Right lung (tissue), 5 donors: Measurements from ENCODE around the gene PFKL. TPM values are rescaled to one million over a fixed set of nuclear protein-coding genes. Genes with fewer than 3 reads are reported as not detected.

ENCODE experiments used
- DNase-seq, 2 donors: peaks; one replicate each; pipeline ENCODE4 v3.0.0-alpha.2; 2013
- polyA plus RNA-seq, 5 donors: library from polyadenylated mRNA; unstranded; fragments of 120-200 nt; gene quantifications; one replicate each; pipeline versions ENCODE4 v1.2.1 to v1.2.3, GENCODE V29; 2013; ENCODE audit warnings: inconsistent platforms in 1 of 5, low replicate concordance in 1 of 5; ENCODE audit not compliant: insufficient read length in 5 of 5, insufficient read depth in 1 of 5

PFKL gene
- polyA plus RNA-seq, 5 donors = 65.3 to 121 (median 90.0) TPM

DNA sequence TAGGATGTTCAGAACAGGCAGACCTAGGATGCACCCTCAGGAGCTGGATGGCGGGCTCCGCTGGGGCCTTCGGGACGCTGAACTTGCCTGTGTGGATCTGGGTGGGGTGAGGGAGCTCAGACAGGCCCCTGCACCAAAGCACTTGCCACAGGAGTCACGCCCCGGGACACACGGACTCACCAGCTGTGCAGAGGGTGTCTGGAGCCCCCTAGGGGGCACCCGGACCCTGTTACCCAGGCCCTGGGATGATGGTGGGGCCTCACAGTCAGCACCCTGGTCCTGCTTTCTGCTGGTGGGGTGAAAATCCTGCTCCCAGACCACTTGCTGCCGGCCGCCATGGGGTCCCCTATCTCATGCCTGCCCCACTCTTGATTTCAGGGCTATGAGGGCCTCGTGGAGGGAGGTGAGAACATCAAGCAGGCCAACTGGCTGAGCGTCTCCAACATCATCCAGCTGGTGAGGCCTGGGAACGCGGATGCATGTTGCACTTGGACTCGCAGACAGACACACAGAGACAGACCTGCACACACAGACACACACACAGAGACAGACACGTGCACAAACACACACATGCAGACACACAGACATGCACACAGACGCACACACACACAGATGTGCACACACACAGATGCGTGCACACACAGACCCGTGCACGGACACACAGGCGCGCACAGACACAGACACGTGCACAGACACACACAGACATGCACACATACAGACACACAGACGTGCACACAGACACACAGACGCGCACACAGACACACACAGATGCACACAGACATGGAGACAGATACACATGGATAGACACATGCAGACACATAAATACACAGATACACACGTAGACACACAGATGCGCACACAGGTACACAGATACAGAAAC is 11.0 kb downstream of the PFKL start:
- DNase-seq = no peak

DNA sequence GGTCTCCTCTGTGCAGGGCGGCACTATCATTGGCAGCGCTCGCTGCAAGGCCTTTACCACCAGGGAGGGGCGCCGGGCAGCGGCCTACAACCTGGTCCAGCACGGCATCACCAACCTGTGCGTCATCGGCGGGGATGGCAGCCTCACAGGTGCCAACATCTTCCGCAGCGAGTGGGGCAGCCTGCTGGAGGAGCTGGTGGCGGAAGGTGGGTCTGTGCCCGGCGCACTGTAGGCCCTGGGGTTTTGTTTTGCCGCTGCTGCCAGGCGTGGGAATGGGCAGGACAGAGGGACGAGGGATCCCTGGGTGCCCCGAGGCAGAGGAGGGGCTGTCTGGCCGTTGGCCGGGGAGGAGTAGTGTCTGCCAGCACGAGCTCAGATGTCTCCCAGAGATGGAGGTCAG is 12.2 kb downstream of the PFKL start:
- no peak for DNase-seq

DNA sequence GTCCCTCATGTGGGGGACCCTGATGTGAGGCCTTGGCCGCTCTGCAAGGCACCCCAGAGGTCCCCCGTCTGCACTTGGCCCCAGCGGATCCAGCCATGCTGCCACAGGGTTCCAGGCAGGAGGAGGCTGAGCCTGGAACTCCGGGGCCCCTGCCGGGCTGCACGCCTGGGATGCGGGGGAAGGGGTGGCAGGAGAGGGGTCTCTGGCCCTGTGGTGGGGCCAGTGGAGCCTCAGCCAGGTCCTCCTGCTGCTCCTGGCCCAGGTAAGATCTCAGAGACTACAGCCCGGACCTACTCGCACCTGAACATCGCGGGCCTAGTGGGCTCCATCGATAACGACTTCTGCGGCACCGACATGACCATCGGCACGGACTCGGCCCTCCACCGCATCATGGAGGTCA is 12.9 kb downstream of the PFKL start:
- no peak for DNase-seq

DNA sequence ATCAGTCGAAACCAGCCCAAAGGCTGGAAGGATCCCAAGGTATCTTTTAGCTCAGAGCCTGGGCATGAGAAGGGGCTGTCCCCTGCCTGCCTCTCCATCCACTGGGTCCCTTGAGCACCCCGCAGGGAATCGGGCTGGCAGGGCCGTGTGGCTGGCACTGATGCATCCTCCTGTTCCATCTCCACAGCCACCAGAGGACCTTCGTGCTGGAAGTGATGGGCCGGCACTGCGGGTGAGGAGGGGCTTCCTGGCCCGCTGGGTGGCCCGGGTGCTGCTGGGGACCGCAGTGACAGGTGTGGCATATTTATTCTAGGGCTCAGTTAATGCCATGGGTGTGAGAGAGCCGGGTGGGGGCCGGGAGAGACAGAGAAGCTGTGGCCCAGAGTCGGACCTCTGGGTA is 13.6 kb downstream of the PFKL start:
- DNase-seq = no peak

DNA sequence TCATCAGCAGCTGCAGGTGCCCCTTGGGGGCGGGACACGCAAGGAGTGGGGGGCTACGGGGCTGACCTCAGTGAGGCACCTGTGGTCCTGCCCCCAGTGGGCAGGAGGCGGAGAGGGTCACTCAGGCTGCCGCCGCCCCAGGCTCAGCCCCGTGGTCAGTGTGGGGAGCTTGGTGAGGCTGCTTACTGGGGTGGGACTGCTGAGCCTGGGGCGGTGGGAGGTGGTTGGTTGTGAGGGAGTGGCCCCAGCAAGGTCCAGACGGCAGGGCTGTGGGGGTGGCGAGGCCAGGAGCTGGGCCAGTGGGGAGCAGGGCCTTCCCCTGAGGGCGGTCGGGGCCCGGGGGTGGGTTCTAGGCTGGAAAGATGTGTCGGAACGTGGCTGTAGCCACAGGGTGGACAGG is 14.3 kb downstream of the PFKL start:
- DNase-seq = no peak

DNA sequence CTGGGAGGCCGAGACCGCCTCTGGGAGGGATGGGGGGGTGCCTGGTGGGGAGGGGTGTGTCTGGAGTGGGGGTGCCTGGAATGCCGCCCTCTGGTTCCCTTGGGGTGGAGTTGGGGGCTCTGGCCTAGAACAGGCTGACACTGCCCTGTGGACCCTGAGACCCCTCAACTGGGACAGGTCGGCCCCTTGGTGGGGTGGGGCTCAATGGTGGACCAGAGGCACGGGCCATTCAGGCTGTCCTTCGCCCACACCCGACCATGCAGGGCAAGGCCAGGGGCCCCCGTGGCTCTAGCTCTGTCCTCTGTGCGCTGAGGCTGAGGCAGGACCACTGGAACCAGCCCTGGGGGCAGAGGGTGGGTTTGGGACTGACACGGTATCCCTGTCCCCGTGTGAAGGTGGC is 14.7 kb downstream of the PFKL start:
- DNase-seq = no peak

DNA sequence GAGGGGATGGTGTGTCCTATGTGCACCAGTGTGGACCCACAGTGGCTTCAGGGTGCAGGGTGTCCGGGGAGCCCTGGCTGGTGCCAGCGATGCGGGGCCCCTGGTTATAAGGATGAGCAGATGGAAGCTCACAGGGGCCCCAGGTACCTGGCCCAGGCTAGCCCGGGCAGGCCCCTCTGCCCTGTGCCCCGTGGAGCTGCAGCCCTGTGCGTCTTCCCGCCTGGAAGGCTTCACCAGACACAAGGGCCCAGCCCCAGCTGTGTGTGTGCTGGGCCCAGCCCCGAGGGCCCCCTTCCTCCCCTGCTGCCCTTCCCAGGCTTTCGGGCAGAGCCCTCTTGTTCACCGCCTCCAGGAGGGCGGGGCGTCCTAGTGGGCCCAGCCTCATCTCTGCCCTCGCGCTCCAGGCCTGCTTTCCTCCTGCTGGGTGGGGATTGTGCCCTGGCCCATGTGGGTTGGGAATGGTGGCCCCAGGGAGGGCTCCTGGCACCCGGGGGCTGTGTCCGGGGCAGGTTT is 15.9 kb downstream of the PFKL start:
- DNase-seq = no peak

DNA sequence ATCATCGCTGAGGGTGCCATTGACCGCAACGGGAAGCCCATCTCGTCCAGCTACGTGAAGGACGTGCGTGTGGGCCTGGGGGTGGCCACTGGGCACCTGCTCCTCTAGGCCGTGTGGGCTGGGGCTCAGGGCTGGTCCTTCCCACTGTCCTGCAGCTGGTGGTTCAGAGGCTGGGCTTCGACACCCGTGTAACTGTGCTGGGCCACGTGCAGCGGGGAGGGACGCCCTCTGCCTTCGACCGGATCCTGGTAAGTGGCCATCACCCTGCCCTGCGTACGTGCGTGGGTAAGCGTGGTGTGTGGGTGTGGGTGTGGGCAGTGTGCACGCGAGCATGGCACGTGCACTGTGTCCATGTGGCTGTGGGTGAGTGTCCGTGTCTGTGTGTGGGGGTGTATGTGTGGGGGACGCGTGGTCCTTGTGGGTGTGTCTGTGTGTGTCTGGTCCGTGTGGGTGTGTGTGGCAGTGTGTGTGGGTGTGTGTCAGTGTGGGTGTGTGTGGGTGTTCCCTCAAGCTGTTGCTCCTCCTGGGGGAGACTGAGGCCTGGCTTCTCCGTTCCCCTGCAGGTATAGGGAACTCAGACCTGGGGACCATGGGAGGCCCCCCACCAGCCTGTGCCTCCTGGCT is 16.5 kb downstream of the PFKL start:
- no peak for DNase-seq

DNA sequence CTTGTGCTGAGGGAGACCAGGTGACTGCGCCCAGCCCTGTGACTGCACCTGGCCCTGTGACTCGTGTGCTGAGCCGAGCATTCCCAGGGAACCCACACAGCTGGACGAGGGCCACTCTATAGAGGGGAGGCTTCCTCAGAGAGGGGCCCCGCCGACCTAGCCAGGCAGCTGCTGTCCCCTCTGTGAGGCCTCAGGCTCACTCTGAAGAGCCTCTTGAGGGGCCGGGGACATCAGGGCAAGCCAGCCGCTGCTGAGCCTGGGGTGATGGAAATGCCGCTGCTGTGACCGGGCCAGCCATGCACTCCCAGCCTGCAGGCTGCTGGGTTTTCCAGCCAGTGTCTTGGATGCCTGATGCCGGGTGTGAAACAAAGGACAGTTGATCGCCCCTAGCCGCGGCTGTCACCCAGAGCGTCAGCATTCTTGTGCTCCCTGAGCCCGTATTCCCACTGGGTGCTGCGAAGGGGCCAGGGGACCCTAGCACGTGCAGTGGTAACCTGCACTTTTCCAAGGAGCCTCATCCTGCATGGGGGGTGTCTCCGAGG is 17.5 kb downstream of the PFKL start:
- no peak for DNase-seq

DNA sequence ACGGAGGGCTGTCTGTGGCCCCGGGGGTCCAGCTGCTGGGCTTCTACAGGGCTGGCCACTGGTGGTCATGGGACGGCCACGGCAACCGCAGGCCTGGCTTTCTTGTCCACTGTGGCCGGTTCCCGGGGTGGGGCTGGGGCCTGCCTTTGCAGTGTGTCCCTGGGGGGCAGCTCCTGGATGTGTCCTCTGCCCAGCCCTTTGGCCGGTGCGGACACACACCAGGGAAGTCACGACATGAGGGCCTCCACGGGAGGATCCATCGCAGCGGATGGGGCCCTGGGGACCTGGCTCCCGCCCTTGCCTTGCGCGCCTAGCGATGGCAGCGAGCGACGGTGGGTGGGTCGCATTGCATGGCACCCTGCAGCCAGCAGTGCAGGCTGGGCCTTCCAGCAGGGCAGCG is 18.0 kb downstream of the PFKL start:
- no peak for DNase-seq

DNA sequence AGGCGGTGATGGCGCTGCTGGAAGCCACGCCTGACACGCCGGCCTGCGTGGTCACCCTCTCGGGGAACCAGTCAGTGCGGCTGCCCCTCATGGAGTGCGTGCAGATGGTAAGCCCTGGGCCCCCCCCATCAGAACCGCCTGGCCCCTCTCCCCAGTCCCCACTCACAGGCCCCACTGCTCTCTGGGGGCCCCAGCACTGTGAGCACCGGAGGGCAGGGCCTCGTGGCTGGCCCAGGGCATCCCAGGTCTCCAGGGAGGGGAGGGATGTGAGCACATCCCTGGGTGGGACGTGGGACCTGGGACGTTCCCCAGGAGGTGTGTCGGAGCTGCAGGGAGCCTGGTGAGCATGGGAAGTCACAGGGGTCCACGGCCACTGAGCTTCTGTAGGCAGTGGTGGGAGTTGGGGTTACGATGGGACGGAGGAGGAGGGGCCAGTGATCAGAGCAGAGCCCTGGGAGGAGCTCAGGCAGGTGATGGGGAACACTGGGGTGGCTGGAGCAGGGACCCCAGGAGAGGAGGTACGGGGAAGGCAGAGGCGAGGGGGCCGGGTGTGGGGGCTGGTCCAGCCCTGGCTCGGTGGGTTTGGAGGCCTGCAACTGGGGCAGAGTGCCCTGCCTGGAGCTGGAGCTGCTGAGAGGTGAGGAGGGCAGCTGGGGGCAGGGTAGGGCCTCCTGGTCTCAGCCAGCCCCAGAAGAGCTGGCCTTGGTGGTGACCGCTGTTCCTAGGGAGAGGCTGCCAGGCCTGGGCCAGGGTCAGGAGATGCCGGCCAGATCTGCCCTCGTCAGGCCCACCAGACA is 18.8 kb downstream of the PFKL start:
- no peak for DNase-seq

DNA sequence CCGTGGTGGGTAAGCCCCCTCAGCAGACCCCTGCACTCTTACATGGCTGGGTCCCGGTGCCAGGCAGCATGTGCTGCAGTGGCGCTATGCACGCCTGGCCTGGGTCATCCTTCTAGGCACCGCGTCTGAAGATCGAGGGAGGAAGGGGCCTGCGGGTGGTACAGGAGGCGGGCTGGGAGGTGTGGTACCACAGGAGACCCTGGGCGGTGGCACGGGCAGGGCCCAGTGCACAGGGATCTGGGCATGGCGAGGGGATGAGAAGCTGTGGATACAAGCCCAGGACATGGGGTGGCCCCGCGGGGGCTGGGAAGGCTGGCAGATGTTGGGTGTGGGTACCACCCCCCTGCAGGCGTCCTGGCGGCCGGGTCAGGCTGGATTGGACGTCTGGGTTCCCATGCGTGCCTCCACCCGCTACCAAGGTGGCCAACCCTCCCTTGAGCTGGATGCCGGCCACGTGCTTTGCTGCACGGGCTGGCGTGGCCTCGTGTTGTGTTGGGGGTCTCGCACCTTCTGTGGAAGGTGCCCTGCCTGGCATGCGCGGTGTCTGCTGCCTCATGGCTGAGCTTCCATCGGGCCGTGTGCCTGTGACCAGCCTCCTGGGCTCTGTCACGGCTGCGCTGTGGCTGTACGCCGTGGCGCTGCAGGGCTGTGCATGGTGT is 19.7 kb downstream of the PFKL start:
- no peak for DNase-seq

DNA sequence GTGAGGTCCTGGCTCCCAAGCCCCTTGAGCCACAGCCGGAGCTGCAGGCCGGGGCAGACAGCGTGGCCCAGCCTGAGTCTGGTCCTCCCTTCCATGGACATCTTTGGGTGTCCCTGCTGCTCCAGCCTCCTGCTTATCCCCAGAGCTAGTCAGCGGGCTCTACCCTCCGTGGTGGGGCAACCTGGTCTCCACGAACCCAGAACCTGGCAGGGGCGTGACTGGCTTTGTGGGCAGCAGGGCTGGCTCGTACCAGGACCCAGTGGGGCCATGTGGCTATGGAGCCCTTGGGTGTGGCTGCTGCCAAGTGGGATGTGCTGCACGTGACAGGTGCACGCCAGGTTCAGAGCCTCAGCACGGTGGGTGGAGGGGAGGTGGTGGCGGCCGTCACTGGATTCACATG is 21.0 kb downstream of the PFKL start:
- no peak for DNase-seq

DNA sequence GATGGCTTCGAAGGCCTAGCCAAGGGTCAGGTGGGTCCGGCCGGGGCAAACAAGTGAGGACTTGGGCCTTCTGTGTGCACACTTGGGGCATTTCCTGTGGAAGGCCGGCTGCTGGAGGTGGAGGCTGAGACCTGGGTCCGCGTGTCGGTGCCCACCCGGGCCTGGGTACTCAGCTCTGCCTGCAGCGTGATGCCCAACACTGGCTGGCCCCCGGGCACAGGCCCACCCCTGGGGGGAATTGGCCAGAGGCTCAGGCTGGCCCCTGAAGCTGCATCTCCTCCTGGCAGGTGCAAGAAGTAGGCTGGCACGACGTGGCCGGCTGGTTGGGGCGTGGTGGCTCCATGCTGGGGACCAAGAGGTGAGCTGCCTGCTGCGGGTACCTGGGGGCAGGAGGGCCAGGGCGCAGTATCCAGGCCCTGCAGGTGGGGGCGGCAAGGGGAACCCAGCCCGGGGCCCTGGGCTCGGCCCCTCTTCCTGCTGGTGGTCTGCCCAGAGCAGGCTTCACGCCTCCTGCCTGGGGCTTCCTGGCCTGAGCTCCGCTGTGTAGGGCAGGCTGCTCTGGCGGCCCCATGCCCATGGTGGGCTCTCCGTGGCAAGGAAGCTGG is 22.1 kb downstream of the PFKL start:
- DNase-seq = no peak

DNA sequence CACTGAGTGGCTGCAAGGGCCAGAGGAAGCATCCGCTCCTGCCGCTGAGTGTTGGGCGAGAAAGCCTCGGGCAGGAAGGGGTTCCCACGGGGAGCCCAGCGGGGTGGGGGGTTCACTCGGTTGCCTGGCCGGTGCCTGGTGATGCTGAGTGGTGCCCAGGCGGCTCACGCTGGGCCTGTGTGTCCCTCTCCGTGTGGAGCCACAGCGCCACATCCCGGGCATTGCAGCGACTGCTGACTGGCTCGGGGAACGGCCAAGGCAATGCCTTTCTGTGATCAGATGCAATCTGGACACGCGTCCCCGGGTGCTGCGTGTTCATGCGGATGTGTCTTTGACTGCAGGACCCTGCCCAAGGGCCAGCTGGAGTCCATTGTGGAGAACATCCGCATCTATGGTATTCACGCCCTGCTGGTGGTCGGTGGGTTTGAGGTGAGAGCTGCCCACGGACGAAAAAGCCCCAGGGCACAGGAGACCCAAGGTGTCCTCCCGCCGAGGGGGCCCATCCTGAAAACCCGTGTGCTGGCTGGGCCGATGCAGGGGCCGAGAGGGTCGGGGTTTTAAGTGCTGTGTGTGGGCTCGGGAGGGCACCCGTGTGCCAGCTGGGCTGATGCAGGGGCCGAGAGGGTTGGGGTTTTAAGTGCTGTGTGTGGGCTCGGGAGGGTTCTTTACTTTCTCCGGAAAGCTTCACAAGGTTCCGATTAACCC is 22.9 kb downstream of the PFKL start:
- no peak for DNase-seq

DNA sequence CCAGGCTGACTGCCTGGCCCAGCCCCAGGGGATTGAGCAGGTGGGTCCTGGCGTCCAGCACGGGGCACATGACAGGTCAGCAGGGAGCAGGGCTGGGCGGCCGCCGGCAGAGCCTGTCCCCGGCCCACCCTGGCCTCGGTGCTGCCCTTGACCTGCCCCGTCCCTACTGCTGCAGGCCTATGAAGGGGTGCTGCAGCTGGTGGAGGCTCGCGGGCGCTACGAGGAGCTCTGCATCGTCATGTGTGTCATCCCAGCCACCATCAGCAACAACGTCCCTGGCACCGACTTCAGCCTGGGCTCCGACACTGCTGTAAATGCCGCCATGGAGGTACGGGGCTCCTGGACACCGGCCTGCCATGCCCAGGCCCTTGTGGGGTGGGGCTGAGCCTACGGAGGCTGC is 23.7 kb downstream of the PFKL start:
- no peak for DNase-seq

DNA sequence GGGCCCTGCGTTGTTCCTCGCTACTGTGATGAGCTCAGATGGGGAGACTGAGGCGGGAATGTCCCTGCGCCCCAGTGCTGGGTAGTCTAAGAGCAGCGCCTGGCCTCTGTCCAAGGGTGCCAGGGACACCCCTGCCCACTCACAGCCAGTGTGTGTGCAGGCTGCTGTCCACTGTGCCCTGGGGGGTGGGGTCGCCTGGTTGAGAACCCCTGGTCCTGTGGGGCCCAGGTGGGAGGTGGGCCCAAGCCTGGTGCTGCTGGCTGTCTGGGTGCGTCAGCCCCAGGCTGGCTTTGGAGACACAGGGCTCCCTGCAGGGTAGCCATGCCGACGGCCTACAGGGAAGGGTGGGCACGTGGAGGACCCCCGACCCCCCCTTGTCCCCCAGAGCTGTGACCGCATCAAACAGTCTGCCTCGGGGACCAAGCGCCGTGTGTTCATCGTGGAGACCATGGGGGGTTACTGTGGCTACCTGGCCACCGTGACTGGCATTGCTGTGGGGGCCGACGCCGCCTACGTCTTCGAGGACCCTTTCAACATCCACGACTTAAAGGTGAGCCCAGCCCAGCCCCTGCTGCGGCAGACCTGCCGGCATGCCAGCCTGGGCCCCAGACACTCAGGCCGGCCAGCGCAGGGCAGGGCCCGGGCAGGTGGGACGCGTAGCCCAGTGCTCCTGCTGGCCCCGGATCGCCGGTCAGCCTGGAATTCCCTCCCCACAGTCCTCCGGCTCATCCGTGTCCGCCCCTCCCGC is 24.4 kb downstream of the PFKL start:
- no peak for DNase-seq

DNA sequence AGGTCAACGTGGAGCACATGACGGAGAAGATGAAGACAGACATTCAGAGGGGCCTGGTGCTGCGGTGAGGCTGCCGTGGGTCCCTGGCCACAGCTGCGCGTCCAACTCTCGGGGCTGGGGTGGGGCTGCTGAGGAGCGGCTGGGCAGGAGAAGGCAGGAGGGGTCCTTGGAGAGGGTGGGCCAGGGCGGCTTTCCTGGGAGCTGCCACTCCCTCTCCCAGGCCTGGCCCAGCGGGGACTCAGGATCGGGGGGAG is 24.9 kb downstream of the PFKL start:
- no peak for DNase-seq

DNA sequence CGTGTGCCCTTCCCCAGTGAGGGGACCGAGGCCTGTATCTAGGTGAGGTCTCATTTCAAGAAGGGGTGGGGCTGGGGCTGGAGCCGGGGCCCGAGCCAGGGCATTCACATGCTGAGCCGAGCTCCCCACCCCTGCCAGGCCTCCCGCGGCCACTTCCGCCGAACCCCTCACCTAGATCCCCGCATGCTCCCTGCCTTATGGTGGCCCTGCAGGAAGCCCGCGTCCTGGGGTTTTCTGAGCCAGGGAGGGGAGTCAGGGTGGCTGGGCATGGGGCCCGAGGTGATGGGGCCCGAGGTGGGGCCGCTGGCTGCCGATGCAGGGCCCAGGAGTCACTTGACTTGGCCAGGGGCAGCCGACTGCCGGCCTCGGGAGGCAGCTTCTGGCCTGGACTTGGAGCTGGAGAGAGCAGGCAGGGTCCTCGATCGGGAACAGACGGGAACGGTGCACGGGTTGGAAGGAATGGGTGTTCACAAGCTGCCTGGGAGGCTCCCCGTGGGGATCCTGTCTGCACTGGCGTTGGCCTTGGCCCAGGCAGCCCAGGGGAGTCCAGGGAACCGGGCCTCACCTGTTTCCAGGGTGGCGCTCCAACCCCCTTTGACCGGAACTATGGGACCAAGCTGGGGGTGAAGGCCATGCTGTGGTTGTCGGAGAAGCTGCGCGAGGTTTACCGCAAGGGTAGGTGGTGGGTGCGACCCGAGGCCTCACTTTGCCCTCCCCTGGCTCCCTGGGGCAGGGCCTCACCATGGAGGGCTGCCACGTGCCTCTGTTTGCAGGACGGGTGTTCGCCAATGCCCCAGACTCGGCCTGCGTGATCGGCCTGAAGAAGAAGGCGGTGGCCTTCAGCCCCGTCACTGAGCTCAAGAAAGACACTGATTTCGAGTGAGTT is 25.8 kb downstream of the PFKL start:
- DNase-seq = no peak
